K562 (cell line): ENCODE measurements around the gene COL4A5. TPM values are rescaled to one million over a fixed set of nuclear protein-coding genes. Genes with fewer than 3 reads are reported as not detected.

Source experiments
- ZBTB40 ChIP-seq, 2 experiments: fragments of 450-650 bp in 1 of 2; sonication (generic) in 1 of 2; formaldehyde crosslinking in 1 of 2; IDR thresholded peaks; 2 replicates each; pipeline versions ENCODE4 v1.7.1 to v1.9.0; 2016 to 2022; ENCODE audit warnings: inconsistent platforms in 1 of 2, mild to moderate bottlenecking in 1 of 2, missing genetic modification reagents in 1 of 2
- polyA plus RNA-seq, 8 experiments: library from polyadenylated mRNA; depleted of rRNA in 4 of 8; stranded (reverse) in 5 of 8; unstranded in 3 of 8; fragments of >200 nt; fragmentation: Nextera tagmentation in 2 of 8; fragmentation: Illumina TruSeq in 1 of 8; extraction: Ambion mirVana in 2 of 8; extraction: Trizol in 1 of 8; gene quantifications; 2 replicates each; pipeline versions ENCODE4 v1.2.1 to v1.2.3, GENCODE V29; 2011 to 2014; ENCODE audit warnings: inconsistent platforms in 1 of 8, missing spikeins in 1 of 8
- total RNA-seq, 7 experiments: library from RNA; depleted of rRNA in 6 of 7; stranded (reverse); fragments of >200 nt in 6 of 7; fragmentation: Illumina TruSeq in 2 of 7; extraction: Trizol in 2 of 7; gene quantifications; 2 replicates each; pipeline versions ENCODE4 v1.2.1 to v1.2.3, GENCODE V29; 2011 to 2021; ENCODE audit warnings: low replicate concordance in 1 of 7

COL4A5 gene
- total and polyA plus RNA-seq, 9 of the 15 experiments (the other 6 are each of a cell fraction or from before 2014, with no cell fraction given), result 0.66 to 2.5 (median 1.8) TPM

- TF ChIP-seq ZBTB40 (IDR thresholded peaks at IDR 0.05) (no peak), ZBTB40 (CRISPR knock-in tag; IDR thresholded peaks at IDR 0.05) (no peak)
Measured at GRCh38 chrX:108732630-108733321, 293.1 kb downstream of the COL4A5 start (continued).
